Endometrium (tissue), 2 donors: Measurements from ENCODE around the gene GADL1.

Source experiments
- FAIRE-seq: peaks from 2 replicates; lab custom pipeline; 2012; peaks lifted over from hg19 to GRCh38; lab: Jason Lieb, UNC
- donor health status: control.
- donor health status: control.

GADL1 gene

DNA sequence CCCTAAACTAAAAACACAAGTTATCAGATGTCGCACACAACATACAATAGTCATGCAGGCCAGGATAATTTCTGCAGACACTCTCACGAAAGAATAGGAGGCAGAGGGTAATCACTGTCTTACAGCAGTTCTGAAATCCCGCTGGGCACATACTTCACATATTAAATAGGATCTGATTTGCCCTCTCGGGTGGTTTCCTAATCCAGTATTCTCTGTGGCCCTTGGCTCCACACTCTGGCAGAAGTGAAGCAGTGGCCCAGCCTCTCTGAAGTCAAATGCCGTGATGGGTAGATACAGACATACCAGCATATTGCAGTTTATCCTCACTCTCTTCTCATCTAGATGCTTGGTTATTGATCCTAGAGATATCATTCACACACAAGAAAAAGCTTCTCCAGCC is 19.0 kb downstream of the GADL1 start:
- no peak for FAIRE-seq

- no peak for FAIRE-seq
Observed at GRCh38 chr3:30873671-30874070, 20.8 kb downstream of the GADL1 start.

- no peak for FAIRE-seq
Observed at GRCh38 chr3:30872879-30873278, 21.6 kb downstream of the GADL1 start.

DNA sequence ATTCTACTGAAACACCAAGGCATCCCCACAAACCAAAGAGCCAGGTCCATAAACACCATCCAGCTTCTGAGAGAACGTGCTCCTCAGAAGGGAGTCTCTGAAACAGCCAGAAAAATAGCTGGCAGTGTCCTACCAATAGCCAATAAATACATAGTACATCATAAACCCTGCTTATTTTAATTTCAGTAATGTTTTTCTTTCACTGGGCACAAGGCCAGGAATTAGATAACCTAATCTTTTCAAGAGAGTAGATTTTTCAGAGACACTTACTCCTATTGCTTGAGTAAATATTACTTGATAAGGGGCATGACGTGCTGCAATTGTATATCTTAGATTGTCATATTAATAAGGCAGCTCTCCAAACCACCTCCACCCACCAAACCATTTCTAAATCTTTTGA is 22.7 kb downstream of the GADL1 start:
- FAIRE-seq, result no peak

DNA sequence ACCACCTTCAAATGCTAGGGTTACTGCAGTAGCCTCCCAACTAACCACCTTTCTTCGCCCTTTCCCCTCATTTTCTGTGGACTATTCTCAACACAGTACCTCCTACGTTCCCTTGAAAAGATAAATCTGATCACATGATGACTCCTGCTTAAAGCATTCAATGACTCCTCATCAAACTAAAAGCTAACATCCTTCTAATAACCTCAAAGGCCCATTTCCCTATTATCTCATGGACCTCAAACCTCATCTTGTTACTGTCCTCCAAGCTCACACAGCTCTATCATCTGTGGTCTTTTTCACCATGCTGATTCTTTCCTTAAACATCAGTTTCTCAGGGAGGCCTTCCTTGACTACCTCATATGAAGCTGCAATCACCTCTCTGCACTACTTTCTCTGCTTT is 29.6 kb downstream of the GADL1 start:
- FAIRE-seq, result no peak

GRCh38 chr3:30864132-30864531 is 30.3 kb downstream of the GADL1 start:
- FAIRE-seq, result no peak

GRCh38 chr3:30862004-30862403 is 32.5 kb downstream of the GADL1 start:
- FAIRE-seq, result no peak

DNA sequence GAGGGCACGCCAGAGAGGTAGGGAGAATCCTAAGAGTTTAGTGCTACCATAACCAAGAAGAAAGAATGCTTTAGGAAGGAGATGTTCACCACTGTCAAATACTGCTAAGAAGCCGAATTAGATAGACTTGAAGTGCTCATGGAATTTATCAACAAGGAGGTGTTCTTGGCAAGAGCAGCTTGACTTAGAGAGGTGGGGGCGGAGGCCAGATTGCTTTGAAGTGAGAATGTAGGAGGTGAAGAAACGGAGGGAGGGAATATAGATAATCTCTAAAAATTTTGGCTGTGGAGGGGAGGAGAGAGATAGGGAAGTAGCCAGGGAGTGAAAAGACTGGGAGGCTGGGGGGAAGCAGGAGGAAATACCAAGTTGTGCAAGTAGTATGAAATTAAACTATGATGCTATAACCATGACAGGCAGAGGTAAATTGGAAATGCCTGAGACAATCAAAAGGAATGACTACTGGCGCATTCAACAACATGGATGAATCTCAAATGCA is 35.5 kb downstream of the GADL1 start:
- no peak for FAIRE-seq

- peak; percentile 80 for FAIRE-seq
Observed at GRCh38 chr3:30855400-30856292, 38.8 kb downstream of the GADL1 start.

GRCh38 chr3:30852833-30853232 is 41.6 kb downstream of the GADL1 start:
- FAIRE-seq, result no peak

GRCh38 chr3:30848087-30848779 is 46.2 kb downstream of the GADL1 start:
- no peak for FAIRE-seq

DNA sequence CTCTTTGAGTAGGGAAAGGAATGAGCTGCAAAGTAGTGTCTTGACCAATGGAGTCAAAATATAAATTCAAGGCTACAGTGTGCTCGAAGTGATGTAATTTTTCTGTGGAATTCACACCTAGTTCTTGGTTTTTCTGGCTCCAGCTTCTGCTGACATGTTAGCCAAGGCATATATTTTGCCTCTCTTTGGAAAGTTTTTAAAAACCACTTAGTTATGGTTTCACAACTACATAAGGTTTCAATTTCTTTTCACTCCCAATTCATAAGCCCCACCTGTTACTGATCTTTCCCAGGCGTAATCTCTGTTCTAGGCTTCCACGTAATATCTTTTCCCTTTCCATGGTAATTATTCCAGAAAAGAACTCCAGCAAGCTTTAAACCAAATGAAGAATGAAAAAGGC is 46.9 kb downstream of the GADL1 start:
- FAIRE-seq, result no peak

GRCh38 chr3:30845606-30846005 is 48.9 kb downstream of the GADL1 start:
- FAIRE-seq, result no peak

DNA sequence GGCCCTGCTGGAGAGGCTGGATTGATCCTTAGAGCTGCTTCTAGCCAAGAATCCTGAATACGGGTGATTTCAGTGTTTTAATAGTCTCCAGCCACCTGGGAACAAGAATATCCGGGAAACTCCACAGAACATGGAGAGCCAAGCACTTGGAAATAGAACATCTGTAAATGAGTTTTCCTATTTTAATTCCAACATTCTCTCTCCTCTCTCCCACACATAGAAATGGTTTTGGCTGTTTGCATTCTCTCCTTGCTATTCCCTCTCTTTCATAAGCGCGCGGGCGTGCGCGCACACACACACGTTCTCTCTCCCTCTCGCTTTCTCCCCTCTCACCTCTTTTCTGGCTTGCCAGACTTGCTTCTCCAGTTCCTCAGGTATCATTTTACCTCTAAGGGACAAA is 50.6 kb downstream of the GADL1 start:
- no peak for FAIRE-seq

DNA sequence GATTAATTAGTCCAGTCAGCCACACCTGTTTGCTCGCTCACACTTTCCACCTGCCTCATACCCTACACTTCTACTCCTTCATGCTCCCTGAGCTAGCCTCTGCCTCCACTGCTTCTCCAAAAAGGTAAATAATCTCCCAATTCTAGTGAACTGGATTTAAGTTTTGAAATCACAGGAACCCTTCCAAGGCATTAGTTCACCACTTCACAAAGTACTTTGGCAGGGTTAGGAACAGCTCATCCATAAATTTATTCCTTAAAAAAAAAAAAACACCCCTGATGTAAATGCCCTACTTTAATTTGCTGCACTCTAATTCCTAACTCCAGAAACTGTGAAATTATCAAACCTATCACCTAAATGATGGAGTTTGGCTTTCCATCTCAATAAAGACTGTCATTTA is 58.3 kb downstream of the GADL1 start:
- no peak for FAIRE-seq

DNA sequence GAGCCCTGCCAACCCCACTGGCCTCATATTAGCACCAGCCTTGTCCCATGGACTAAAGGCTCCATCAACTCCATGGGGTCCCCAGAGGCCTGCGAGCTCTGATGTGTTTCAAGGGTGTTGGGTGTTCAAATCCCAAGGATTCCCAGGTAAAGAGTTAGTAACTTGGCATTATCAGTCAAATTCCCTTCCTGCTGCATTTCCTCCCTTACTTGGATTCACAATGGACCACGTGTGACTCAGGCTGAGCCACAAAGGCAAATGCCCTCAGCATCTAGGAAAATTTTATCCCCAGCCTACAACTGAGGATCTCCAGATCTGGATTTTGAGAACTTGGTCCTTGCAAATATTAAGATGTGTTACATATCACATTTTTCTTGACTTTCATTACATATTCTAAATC is 58.8 kb downstream of the GADL1 start:
- no peak for FAIRE-seq

DNA sequence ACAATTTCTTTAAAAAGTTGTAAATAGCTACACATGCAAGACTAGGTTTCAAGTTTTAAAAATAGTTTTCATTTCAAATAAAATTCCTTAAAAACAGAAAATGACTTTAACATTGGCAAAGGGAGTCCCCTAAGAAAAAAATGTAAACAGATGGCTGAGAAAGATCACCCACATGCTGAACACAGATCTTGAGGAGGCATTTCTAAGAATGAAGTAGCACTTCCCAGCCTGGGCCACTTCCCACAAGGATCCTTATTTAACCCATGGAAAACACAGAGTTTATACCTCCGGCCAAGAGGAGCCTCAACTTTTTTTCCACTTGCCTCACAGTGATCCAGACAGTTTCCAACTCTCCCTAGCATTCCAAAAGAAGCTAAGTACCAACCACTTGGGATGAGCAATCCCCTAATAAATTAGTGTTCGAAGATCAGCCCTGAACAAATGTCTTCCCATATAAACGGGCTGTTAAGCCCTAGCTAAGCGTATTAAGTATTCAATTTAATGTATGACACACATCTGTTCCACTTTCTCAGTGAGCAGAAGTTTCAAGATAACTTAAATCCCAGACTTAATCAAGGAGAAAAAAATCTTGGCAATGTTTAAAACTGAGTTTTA is 61.4 kb downstream of the GADL1 start:
- FAIRE-seq, result no peak

- no peak for FAIRE-seq
Observed at GRCh38 chr3:30827080-30827479, 67.4 kb downstream of the GADL1 start.

GRCh38 chr3:30826531-30826942 is 67.9 kb downstream of the GADL1 start:
- no peak for FAIRE-seq

DNA sequence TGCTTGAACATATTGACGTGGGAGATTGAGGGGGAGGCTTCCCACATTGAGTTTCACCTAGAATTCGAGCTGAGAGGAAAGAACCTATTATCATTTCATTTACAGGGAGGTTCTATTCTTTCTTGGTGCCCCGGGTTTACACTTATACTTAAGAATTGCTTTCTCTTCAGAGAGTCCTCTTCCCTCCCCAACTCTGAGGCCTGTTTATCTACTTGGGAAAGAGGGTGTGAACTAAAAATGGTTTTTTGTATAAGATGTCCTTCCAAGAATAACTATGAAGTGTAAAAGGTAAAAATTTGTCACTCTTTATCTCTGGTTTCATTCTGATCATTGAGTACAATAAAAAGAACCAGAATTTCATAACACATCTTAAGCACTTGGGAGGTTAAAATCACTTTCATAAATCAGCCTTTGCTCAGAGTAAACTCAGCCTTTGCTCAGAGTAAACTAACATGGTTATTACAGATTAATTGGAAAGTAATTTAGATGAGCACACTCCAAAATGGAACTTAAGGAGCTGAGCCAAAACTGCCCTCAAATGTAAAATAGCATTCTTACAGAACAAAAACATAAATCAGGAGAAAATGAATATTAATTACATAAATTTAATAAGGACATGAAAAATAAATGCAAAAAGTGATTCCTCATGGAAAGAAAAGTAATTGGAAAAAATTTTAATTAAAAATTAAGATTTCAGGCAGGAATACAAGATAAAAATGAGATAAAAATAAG is 75.2 kb downstream of the GADL1 start:
- no peak for FAIRE-seq

DNA sequence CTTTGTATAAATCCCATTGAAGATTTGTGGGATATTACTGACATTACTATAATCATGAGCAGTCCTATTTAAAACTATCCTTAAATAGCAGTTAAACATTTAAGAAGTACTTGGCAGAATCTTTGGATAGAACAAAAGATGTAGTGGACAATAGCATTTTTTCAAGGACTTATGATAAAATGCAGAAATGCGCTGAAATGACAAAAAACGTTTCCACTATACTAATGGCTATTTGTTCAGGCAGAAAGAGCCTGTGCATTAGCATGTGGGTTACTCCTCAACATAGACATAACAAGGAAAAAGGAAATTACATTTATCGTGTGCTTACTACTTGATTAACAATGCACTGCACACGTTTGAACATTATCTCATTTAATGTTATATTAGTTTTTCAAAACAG is 80.7 kb downstream of the GADL1 start:
- no peak for FAIRE-seq

DNA sequence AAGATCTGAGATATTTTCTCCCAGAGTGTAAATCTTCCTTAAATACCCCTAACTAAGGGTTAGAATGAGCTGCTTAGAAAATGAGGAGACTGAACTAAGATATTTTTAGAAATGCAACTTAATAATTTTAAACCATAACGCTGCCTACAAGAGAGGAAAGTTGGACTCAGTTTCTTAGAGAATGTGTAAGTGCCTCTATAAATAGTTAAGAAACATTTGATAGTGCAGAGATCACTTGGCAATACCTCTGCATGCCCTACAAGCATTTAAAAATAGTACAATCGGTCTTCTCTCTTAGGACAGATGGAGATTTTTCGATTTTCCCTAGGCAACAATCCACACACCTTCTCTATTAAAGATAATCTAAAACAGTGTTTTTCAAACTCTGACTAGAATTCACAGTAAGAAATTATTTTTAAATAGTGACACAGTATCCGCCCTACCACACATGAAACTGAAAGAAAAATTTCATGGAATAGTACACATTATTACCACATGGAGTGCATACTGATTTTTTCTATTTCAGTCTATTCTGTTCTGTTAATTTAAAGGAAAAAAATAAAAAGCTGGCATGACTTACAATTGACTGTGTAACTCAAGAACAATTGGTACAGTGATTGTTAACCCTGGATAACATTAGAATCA is 83.2 kb downstream of the GADL1 start:
- FAIRE-seq, result no peak
